ENCODE data around the gene NUP93.

NUP93 gene

DNA sequence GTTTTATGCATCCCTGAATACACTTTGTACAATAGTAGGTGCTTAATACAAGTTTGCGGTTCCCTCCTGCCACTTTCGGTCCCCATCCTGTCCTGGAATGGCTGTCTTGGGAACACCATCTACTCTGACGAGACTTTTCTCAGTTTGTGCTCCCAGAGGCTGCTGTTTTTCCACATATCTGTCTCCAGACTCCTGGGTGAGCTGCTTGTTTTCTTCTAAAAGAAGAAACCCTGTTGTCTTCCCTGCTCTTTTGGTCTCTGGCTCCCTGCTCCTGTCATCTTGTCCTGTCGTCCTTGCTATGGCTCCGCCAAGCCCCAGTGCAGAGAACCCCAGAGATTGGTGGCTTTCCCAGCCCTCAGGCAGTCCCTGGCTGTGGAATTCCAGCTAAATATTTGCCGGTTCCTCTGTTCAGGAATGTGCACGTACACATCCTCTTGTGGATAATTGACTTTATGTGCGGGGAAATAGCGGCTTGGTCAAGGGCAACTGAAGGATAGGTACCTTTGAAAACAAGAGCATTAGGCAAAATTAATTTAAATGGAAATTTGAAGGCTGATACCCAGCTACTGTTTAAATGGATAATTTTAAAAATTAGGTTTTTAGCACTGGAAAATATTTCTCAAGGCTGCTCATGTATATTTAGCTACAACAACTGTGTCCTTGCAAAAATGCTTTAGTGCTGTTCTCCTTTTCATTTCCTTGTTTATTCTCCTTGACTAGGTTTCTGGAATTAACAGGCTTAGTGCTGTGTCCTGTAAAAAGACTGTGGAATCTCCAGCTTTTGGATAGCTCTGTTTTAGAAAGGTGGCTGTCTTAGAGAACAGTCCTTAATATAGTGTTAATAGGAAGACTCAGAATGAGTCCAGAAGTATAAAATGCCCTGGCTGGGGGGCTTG, 84.9 kb downstream of the NUP93 start:
- no peaks in the 10 kb centered on the region for H3K27me3 ChIP-seq (ENCODE audit: control insufficient read depth, insufficient read depth, low read length)
- H3K79me2 ChIP-seq = no peaks in the 10 kb centered on the region
- TF ChIP-seq, protein P1, sequence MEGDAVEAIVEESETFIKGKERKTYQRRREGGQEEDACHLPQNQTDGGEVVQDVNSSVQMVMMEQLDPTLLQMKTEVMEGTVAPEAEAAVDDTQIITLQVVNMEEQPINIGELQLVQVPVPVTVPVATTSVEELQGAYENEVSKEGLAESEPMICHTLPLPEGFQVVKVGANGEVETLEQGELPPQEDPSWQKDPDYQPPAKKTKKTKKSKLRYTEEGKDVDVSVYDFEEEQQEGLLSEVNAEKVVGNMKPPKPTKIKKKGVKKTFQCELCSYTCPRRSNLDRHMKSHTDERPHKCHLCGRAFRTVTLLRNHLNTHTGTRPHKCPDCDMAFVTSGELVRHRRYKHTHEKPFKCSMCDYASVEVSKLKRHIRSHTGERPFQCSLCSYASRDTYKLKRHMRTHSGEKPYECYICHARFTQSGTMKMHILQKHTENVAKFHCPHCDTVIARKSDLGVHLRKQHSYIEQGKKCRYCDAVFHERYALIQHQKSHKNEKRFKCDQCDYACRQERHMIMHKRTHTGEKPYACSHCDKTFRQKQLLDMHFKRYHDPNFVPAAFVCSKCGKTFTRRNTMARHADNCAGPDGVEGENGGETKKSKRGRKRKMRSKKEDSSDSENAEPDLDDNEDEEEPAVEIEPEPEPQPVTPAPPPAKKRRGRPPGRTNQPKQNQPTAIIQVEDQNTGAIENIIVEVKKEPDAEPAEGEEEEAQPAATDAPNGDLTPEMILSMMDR (IDR thresholded peaks at IDR 0.05) = no peak
- H3K4me1 ChIP-seq = no peaks in the 10 kb centered on the region
- H3K4me2 ChIP-seq (ENCODE audit: low read length) = no peak overlapping the region
- no peaks in the 10 kb centered on the region for H3K36me3 ChIP-seq (ENCODE audit: control insufficient read depth, insufficient read depth, low read length)
- H2AFZ ChIP-seq = no peak overlapping the region
- H3K9ac ChIP-seq = no peak overlapping the region
- H3K27ac ChIP-seq = no peak overlapping the region
- H3K9me3 ChIP-seq (ENCODE audit: control insufficient read depth, low read length) = no peaks in the 10 kb centered on the region
- H3K4me3 ChIP-seq (ENCODE audit: low read depth, low read length) = no peak overlapping the region

DNA sequence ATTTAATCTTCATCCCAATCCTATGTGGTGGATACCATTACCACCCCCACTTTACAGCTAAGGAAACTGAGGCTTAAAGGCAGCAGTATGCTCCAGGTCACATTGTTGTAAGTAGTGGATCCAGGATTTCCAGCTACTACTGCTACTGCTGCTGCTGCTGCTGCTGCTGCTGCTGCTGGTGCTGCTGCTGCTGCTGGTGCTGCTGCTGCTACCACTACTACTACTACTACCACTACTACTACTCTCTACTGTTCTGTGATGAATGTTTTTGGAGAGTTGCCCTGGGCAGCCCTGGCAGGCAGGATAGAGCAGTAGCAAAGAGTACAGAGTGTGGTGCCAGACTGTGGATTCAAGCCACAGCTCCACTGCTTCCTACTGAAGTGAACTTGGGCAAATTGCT, 85.8 kb downstream of the NUP93 start:
- Histone ChIP-seq H3K9me3 (ENCODE audit: control insufficient read depth, low read length) (no peaks in the 10 kb centered on the region), H3K36me3 (ENCODE audit: control insufficient read depth, insufficient read depth, low read length) (no peaks in the 10 kb centered on the region), H3K79me2 (no peaks in the 10 kb centered on the region), H3K4me1 (no peaks in the 10 kb centered on the region), H2AFZ (no peak overlapping the region), H3K27ac (no peak overlapping the region), H3K4me2 (ENCODE audit: low read length) (no peak overlapping the region), H3K9ac (no peak overlapping the region), H3K27me3 (ENCODE audit: control insufficient read depth, insufficient read depth, low read length) (no peaks in the 10 kb centered on the region), H3K4me3 (ENCODE audit: low read depth, low read length) (no peak overlapping the region)
- TF ChIP-seq, protein P1 (IDR thresholded peaks at IDR 0.05) = no peak

DNA sequence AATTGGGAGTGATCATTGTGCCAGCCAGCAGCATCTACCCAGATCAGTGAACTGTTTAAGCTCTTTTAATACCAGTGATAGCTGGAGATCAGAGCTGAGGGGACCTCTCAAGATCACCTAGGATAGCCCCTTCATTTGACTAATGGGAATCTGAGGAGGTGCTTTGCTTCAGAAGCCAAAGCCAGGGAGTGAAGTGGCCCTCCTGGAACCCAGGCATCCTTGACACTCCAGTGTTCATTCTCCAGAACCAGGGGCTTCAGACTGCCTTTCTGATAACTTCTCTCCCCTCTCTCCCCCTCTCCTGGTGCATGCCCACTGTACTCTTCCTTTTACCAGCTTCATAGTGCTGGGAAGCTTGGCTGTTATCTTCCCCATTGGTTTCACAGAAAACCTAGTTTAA, 87.1 kb downstream of the NUP93 start:
- Histone ChIP-seq H3K9me3 (ENCODE audit: control insufficient read depth, low read length) (no peaks in the 10 kb centered on the region), H3K27ac (no peak overlapping the region), H3K79me2 (no peaks in the 10 kb centered on the region), H3K4me1 (no peaks in the 10 kb centered on the region), H3K27me3 (ENCODE audit: control insufficient read depth, insufficient read depth, low read length) (no peaks in the 10 kb centered on the region), H3K36me3 (ENCODE audit: control insufficient read depth, insufficient read depth, low read length) (no peaks in the 10 kb centered on the region), H2AFZ (no peak overlapping the region), H3K4me3 (ENCODE audit: low read depth, low read length) (no peak overlapping the region), H3K4me2 (ENCODE audit: low read length) (no peak overlapping the region), H3K9ac (no peak overlapping the region)
- TF ChIP-seq, protein P1 (IDR thresholded peaks at IDR 0.05) = no peak

DNA sequence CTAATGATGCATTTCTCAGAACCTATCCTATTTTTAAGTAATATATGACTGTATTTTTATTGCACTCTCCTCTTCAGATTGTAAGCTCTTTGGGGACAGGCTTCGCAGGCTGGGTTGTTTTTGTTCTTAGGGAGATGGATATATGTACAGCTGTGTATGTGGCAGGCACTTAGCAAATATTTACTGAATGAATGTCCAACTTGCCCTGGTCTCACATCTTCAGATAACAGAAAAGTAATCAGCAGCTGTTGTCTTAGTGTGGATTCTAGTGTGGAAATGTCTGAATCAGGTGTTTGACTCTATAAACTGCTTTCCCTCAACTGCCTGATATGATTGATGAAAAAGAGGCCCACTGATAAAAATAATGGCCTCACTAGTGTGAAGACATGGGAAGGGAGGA, 88.0 kb downstream of the NUP93 start:
- Histone ChIP-seq H3K9ac (no peak overlapping the region), H3K27me3 (ENCODE audit: control insufficient read depth, insufficient read depth, low read length) (no peaks in the 10 kb centered on the region), H3K79me2 (no peaks in the 10 kb centered on the region), H3K9me3 (ENCODE audit: control insufficient read depth, low read length) (no peaks in the 10 kb centered on the region), H3K4me3 (ENCODE audit: low read depth, low read length) (no peak overlapping the region), H3K4me1 (no peaks in the 10 kb centered on the region), H3K27ac (no peak overlapping the region), H3K4me2 (ENCODE audit: low read length) (no peak overlapping the region), H3K36me3 (ENCODE audit: control insufficient read depth, insufficient read depth, low read length) (no peaks in the 10 kb centered on the region), H2AFZ (no peak overlapping the region)
- TF ChIP-seq, protein P1 (IDR thresholded peaks at IDR 0.05) = no peak

All from parathyroid adenoma (tissue), 2 donors.